Panc1 (cell line): ENCODE results near the gene SUGP1.

Source experiments
- POLR2AphosphoS5 ChIP-seq: IDR thresholded peaks from 2 replicates; pipeline ENCODE4 v1.6.1; 2012; ENCODE audit warnings: mild to moderate bottlenecking, low read depth, low read length, moderate library complexity
- SIN3A ChIP-seq: IDR thresholded peaks from 2 replicates; pipeline ENCODE4 v1.6.1; 2012; ENCODE audit warnings: low read depth, mild to moderate bottlenecking, low read length, moderate library complexity, borderline replicate concordance; ENCODE audit not compliant: insufficient read depth
- TCF7L2 ChIP-seq: IDR thresholded peaks from 2 replicates; pipeline ENCODE4 v1.6.1; 2011; ENCODE audit warnings: mild to moderate bottlenecking, low read depth, low read length, inconsistent platforms
- TF ChIP-seq, protein P1 (sequence below): fragments of 450-650 bp; IDR thresholded peaks from 2 replicates; pipeline ENCODE4 v1.5.1; 2017; ENCODE audit warnings: mild to moderate bottlenecking
- TF ChIP-seq, protein P2 (sequence below), 2 experiments: IDR thresholded peaks; 2 replicates each; pipeline ENCODE4 v1.6.1; 2011 to 2012; ENCODE audit warnings: low read depth in 2 of 2, control low read depth in 1 of 2, low read length in 1 of 2, mild to moderate bottlenecking in 1 of 2, moderate library complexity in 1 of 2; ENCODE audit not compliant: insufficient read depth in 1 of 2

DNA sequence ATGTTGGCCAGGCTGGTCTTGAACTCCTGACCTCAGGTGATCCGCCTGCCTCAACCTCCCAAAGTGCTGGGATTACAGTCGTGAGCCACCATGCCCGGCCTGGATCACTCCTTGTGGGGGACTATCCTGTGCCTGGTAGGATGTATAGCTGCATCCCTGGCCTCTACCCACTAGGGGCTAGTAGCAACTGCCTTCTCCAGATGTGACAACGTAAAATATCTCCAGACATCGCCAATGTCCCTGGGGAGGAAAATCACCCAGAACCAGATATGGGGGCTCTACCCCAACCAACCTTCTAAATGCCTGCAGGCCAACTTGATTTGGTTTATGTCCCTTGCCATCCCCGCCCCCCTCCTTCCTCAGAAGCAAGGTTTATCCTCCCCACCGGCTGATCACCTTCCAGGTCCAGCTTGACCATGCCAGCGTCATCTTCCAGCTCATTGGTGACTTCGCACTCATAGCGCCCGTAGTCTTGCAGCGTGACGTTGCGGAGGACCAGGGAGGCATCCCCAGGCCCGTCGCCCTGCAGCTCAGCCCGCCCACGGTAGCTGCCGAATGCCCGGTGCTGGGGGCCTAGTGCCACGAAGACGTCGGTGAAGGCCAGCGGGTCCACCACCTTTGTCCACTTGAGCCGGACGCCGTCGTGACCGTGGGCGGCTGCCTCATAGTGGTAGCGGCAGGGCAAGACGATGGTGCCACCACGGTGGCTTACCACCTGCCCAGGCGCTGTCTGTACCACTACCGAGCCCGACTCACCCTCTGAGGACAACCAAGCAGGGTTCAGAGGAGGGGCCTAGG, 59.7 kb downstream of the SUGP1 start:
- TF ChIP-seq TCF7L2 (no peak), SIN3A (no peak), POLR2AphosphoS5 (no peak)
- TF ChIP-seq, protein P1, sequence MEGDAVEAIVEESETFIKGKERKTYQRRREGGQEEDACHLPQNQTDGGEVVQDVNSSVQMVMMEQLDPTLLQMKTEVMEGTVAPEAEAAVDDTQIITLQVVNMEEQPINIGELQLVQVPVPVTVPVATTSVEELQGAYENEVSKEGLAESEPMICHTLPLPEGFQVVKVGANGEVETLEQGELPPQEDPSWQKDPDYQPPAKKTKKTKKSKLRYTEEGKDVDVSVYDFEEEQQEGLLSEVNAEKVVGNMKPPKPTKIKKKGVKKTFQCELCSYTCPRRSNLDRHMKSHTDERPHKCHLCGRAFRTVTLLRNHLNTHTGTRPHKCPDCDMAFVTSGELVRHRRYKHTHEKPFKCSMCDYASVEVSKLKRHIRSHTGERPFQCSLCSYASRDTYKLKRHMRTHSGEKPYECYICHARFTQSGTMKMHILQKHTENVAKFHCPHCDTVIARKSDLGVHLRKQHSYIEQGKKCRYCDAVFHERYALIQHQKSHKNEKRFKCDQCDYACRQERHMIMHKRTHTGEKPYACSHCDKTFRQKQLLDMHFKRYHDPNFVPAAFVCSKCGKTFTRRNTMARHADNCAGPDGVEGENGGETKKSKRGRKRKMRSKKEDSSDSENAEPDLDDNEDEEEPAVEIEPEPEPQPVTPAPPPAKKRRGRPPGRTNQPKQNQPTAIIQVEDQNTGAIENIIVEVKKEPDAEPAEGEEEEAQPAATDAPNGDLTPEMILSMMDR = no peak
- TF ChIP-seq, protein P2, sequence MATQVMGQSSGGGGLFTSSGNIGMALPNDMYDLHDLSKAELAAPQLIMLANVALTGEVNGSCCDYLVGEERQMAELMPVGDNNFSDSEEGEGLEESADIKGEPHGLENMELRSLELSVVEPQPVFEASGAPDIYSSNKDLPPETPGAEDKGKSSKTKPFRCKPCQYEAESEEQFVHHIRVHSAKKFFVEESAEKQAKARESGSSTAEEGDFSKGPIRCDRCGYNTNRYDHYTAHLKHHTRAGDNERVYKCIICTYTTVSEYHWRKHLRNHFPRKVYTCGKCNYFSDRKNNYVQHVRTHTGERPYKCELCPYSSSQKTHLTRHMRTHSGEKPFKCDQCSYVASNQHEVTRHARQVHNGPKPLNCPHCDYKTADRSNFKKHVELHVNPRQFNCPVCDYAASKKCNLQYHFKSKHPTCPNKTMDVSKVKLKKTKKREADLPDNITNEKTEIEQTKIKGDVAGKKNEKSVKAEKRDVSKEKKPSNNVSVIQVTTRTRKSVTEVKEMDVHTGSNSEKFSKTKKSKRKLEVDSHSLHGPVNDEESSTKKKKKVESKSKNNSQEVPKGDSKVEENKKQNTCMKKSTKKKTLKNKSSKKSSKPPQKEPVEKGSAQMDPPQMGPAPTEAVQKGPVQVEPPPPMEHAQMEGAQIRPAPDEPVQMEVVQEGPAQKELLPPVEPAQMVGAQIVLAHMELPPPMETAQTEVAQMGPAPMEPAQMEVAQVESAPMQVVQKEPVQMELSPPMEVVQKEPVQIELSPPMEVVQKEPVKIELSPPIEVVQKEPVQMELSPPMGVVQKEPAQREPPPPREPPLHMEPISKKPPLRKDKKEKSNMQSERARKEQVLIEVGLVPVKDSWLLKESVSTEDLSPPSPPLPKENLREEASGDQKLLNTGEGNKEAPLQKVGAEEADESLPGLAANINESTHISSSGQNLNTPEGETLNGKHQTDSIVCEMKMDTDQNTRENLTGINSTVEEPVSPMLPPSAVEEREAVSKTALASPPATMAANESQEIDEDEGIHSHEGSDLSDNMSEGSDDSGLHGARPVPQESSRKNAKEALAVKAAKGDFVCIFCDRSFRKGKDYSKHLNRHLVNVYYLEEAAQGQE (IDR thresholded peaks at IDR 0.05; ENCODE audit: insufficient read depth in 1 of 2, low read depth in 2 of 2, low read length in 1 of 2) = no peak
